ENCODE measurements around the gene ADARB1. TPM values are rescaled to one million over a fixed set of nuclear protein-coding genes. Genes with fewer than 3 reads are reported as not detected.

ADARB1 gene
- total RNA-seq, 1 experiment from 2014 or later: 14.6 TPM

DNA sequence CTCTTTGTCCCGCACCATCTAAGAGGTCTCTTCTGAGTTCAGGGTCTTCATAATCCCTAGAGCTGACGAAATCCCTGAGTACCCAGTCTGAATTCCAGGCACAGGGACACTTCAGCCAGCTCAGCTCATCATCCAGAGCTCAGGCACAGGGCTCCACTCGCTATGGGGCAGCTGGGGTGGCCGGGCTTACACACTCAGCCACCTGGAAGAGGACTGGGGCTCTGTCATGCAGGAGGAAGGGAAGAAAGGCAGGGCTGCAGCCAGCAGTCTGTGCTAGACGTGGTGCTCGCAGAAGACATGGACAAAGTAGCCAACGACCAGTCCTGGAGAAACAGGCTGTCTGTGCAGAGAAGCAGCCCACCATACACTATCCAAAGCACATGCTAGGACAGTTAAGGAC, 124.8 kb downstream of the ADARB1 start:
- CTCF ChIA-PET: no interaction called here
- TF ChIP-seq, protein P1, sequence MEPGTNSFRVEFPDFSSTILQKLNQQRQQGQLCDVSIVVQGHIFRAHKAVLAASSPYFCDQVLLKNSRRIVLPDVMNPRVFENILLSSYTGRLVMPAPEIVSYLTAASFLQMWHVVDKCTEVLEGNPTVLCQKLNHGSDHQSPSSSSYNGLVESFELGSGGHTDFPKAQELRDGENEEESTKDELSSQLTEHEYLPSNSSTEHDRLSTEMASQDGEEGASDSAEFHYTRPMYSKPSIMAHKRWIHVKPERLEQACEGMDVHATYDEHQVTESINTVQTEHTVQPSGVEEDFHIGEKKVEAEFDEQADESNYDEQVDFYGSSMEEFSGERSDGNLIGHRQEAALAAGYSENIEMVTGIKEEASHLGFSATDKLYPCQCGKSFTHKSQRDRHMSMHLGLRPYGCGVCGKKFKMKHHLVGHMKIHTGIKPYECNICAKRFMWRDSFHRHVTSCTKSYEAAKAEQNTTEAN (CRISPR knock-in tag; IDR thresholded peaks at IDR 0.05): no peak
- TF ChIP-seq CREB1 (CRISPR knock-in tag; IDR thresholded peaks at IDR 0.05): no peak
- TF ChIP-seq, protein P2, sequence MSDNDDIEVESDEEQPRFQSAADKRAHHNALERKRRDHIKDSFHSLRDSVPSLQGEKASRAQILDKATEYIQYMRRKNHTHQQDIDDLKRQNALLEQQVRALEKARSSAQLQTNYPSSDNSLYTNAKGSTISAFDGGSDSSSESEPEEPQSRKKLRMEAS (CRISPR knock-in tag; IDR thresholded peaks at IDR 0.05): no peak
- TF ChIP-seq NR1H2 (CRISPR knock-in tag; IDR thresholded peaks at IDR 0.05): no peak
- TF ChIP-seq, protein P3, sequence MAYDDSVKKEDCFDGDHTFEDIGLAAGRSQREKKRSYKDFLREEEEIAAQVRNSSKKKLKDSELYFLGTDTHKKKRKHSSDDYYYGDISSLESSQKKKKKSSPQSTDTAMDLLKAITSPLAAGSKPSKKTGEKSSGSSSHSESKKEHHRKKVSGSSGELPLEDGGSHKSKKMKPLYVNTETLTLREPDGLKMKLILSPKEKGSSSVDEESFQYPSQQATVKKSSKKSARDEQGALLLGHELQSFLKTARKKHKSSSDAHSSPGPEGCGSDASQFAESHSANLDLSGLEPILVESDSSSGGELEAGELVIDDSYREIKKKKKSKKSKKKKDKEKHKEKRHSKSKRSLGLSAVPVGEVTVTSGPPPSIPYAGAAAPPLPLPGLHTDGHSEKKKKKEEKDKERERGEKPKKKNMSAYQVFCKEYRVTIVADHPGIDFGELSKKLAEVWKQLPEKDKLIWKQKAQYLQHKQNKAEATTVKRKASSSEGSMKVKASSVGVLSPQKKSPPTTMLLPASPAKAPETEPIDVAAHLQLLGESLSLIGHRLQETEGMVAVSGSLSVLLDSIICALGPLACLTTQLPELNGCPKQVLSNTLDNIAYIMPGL (CRISPR knock-in tag; IDR thresholded peaks at IDR 0.05): no peak
- no peak for TF ChIP-seq NFATC4 (CRISPR knock-in tag; IDR thresholded peaks at IDR 0.05)
- no peak for TF ChIP-seq FOXJ3 (CRISPR knock-in tag; IDR thresholded peaks at IDR 0.05; ENCODE audit: borderline replicate concordance)
- TF ChIP-seq, protein P4, sequence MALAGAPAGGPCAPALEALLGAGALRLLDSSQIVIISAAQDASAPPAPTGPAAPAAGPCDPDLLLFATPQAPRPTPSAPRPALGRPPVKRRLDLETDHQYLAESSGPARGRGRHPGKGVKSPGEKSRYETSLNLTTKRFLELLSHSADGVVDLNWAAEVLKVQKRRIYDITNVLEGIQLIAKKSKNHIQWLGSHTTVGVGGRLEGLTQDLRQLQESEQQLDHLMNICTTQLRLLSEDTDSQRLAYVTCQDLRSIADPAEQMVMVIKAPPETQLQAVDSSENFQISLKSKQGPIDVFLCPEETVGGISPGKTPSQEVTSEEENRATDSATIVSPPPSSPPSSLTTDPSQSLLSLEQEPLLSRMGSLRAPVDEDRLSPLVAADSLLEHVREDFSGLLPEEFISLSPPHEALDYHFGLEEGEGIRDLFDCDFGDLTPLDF (CRISPR knock-in tag; IDR thresholded peaks at IDR 0.05): no peak
- no peak for TF ChIP-seq GABPB1 (CRISPR knock-in tag; IDR thresholded peaks at IDR 0.05)
- TF ChIP-seq, protein P5, sequence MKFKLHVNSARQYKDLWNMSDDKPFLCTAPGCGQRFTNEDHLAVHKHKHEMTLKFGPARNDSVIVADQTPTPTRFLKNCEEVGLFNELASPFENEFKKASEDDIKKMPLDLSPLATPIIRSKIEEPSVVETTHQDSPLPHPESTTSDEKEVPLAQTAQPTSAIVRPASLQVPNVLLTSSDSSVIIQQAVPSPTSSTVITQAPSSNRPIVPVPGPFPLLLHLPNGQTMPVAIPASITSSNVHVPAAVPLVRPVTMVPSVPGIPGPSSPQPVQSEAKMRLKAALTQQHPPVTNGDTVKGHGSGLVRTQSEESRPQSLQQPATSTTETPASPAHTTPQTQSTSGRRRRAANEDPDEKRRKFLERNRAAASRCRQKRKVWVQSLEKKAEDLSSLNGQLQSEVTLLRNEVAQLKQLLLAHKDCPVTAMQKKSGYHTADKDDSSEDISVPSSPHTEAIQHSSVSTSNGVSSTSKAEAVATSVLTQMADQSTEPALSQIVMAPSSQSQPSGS (CRISPR knock-in tag; IDR thresholded peaks at IDR 0.05; ENCODE audit: borderline replicate concordance, low read depth): no peak
- TF ChIP-seq ZBTB21 (CRISPR knock-in tag; IDR thresholded peaks at IDR 0.05; ENCODE audit: borderline replicate concordance): no peak
- no peak for TF ChIP-seq TEAD1 (CRISPR knock-in tag; IDR thresholded peaks at IDR 0.05)
- no peak for TF ChIP-seq ZNF671 (CRISPR knock-in tag; IDR thresholded peaks at IDR 0.05)
- no peak for TF ChIP-seq ZNF416 (CRISPR knock-in tag; IDR thresholded peaks at IDR 0.05)
- TF ChIP-seq, protein P6, sequence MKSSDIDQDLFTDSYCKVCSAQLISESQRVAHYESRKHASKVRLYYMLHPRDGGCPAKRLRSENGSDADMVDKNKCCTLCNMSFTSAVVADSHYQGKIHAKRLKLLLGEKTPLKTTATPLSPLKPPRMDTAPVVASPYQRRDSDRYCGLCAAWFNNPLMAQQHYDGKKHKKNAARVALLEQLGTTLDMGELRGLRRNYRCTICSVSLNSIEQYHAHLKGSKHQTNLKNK (CRISPR knock-in tag; IDR thresholded peaks at IDR 0.05): no peak
- H3K27me3 Mint-ChIP-seq (ENCODE audit: low read depth): no peaks in the 10 kb centered on the region; the same call in 1 of the 2 replicates
- POLR2A ChIA-PET: no interaction called here
- H3K36me3 Mint-ChIP-seq: no peaks in the 10 kb centered on the region
- DNase-seq (ENCODE audit: low spot score) (no peak), ATAC-seq (no peak)
- H3K4me1 Mint-ChIP-seq: peaks cover 2% of the 10 kb centered on the region; the same call in 1 of the 2 replicates
- no peaks in the 10 kb centered on the region for H3K9me3 Mint-ChIP-seq
- no peak overlapping the region for H3K4me3 Mint-ChIP-seq
- no peak overlapping the region for H3K27ac Mint-ChIP-seq

DNA sequence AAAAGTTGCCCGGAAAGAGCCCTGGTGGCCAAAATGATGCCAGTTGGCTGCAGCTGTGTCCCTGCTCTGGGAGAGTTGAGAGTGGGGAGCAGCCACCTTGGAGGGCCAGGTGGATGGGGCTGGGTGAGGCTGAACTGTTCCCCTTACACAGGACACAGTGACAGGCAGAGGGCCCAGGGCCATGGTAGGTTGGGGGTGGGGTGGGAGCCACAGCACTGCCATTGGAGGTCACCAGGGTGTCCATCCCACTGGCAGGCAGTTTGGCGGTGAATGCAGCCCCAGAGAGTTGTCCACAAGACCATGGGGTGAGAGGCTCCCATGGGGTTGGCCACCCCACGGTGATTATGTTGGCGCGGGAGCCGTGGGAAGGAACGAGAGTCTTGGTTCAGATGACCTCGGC, 125.7 kb downstream of the ADARB1 start:
- Mint-ChIP-seq H3K4me3 (no peak overlapping the region), H3K4me1 (peaks cover 2% of the 10 kb centered on the region; the same call in 1 of the 2 replicates), H3K27me3 (ENCODE audit: low read depth) (no peaks in the 10 kb centered on the region; the same call in 1 of the 2 replicates), H3K9me3 (no peaks in the 10 kb centered on the region), H3K27ac (no peak overlapping the region), H3K36me3 (no peaks in the 10 kb centered on the region)
- ChIA-PET CTCF (no interaction called here), POLR2A (no interaction called here)
- TF ChIP-seq, protein P7, sequence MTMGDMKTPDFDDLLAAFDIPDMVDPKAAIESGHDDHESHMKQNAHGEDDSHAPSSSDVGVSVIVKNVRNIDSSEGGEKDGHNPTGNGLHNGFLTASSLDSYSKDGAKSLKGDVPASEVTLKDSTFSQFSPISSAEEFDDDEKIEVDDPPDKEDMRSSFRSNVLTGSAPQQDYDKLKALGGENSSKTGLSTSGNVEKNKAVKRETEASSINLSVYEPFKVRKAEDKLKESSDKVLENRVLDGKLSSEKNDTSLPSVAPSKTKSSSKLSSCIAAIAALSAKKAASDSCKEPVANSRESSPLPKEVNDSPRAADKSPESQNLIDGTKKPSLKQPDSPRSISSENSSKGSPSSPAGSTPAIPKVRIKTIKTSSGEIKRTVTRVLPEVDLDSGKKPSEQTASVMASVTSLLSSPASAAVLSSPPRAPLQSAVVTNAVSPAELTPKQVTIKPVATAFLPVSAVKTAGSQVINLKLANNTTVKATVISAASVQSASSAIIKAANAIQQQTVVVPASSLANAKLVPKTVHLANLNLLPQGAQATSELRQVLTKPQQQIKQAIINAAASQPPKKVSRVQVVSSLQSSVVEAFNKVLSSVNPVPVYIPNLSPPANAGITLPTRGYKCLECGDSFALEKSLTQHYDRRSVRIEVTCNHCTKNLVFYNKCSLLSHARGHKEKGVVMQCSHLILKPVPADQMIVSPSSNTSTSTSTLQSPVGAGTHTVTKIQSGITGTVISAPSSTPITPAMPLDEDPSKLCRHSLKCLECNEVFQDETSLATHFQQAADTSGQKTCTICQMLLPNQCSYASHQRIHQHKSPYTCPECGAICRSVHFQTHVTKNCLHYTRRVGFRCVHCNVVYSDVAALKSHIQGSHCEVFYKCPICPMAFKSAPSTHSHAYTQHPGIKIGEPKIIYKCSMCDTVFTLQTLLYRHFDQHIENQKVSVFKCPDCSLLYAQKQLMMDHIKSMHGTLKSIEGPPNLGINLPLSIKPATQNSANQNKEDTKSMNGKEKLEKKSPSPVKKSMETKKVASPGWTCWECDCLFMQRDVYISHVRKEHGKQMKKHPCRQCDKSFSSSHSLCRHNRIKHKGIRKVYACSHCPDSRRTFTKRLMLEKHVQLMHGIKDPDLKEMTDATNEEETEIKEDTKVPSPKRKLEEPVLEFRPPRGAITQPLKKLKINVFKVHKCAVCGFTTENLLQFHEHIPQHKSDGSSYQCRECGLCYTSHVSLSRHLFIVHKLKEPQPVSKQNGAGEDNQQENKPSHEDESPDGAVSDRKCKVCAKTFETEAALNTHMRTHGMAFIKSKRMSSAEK (CRISPR knock-in tag; IDR thresholded peaks at IDR 0.05; ENCODE audit: borderline replicate concordance): no peak
- TF ChIP-seq CREB1 (CRISPR knock-in tag; IDR thresholded peaks at IDR 0.05) (no peak), ZNF263 (CRISPR knock-in tag; IDR thresholded peaks at IDR 0.05; ENCODE audit: low read depth) (no peak), ZNF138 (CRISPR knock-in tag; conservative IDR thresholded peaks at IDR 0.05) (no peak), ZNF671 (CRISPR knock-in tag; IDR thresholded peaks at IDR 0.05) (no peak), EMX1 (CRISPR knock-in tag; IDR thresholded peaks at IDR 0.05) (no peak)
- TF ChIP-seq, protein P1 (CRISPR knock-in tag; IDR thresholded peaks at IDR 0.05): no peak
- DNase-seq (ENCODE audit: low spot score): no peak
- ATAC-seq: no peak

All from WTC11 (cell line).